ENCODE results near the gene HTRA3.
"Not testable (repeated sequence)": the region's sequence is repeated elsewhere in the genome, so short reads cannot be mapped to it uniquely, and the experiment has no call there.

HTRA3 gene

GRCh38 chr4:8346838-8347605, 77.5 kb downstream of the HTRA3 start:
- no peak for DNase-seq

DNA sequence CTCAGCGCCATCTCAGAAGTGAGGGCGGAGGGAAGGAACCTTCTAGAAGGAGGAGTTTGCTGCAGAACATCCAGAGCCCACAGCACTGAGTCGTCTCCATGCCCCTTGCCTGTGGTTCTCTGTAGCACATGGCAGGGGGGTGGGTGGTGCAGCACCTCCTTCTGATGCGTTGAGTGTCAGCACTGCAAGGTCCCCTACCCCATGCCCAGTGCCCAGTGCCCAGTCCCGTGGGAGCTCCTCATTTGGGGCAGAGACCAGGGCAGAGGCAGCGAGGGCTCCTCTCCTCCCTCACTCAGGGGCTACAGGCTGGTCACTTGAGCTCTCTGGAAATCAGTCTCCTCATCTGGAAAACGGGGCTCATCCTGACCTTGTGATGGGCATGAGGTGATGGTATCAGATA, 78.1 kb downstream of the HTRA3 start:
- no peak for DNase-seq

DNA sequence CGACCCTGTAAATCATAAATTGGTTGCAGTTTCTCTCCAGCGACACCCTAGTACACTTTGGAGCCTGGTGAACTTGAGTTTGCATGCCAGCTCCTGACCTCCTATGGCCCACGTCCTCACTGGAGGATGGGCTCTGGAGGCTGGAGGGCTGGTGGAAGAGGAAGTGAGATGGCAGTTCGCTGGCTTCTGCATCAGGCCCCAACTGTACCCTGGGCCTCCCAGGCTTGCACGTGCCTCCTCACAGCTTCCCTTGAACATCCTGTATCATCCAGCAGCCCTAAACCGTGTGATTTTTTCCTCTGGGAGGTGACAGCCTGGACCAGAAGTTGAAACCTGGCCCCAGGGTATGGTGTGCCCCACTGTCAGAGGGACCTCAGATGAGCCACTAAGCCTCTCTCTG, 78.5 kb downstream of the HTRA3 start:
- DNase-seq: no peak

DNA sequence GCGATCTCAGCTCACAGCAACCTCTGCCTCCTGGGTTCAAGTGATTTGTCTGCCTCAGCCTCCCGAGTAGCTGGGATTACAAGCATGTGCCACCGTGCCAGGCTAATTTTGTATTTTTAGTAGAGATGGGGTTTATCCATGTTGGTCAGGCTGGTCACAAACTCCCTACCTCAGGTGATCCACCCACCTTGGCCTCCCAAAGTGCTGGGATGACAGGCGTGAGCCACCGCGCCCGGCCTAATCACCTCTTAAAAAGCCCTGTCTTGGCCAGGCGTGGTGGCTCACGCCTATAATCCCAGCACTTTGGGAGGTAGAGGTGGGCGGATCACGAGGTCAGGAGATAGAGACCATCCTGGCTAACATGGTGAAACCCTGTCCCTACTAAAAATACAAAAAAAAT, 79.7 kb downstream of the HTRA3 start:
- DNase-seq: not testable (repeated sequence)

GRCh38 chr4:8349664-8350236, 80.2 kb downstream of the HTRA3 start:
- no peak for DNase-seq

- no peak for DNase-seq
These were observed 80.8 kb downstream of the HTRA3 start for GRCh38 chr4:8350352-8350751.

- no peak for DNase-seq
These were observed 81.4 kb downstream of the HTRA3 start for GRCh38 chr4:8350841-8351461.

DNA sequence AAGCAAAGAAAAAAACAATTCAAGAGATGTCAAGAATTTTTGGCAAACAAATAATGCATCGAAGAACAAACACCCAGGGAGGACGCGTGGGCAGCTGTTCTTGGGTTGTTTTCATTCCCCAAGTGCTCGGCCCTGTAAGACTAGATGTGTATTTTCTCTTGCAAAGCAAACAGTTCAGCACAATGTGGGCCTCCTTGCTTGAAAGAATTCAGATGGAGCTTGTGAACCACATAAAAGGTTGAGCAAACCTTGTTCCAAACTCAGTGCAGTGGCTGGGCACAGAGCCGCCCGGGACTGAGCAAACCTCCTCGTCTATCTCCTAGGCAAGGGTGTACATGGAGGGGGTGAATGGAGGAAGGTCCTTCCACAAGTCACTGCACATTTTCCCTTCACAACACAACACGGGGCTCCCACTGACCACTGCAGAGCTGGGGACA, 82.4 kb downstream of the HTRA3 start:
- no peak for DNase-seq

DNA sequence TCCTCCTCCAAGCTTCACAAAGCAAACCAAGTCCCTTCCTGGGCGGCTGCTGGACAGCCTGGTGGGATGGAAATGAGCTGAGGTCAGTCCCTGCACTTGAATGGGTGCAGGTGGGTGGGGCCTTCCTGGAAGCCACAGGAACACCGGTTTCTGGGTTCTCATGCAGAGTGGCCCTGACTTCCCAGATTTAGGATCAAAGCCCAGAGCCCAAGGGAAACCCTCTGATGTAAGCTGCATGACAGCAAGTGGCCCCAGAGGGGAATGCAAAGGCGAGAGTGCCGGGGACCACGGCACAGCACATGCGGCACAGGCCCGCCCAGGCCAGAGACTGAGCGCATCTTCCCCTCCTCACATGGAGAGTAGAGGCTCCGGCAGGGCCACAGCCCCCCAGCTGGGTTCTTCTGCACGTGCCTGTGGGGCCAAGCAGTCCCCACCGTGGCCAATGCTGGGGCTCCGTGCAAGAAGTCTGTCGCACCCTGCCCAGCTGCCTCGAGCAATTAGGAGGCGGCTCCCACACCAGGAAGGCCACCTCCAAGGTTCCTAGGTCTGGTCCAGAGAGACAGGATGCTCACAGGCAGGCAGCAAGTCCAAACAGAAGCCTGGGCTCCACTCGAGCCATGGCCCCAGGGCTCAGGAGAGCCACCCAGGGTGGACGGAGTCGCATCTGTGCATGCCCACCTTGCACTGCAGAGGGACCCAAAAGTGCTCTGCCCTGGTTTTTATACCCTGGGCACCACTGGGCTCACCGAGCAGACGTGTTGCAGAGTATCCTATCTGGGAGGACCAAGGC, 83.0 kb downstream of the HTRA3 start:
- DNase-seq: no peak

- DNase-seq: no peak
These were observed 83.7 kb downstream of the HTRA3 start for GRCh38 chr4:8353158-8353669.

GRCh38 chr4:8353912-8354453, 84.4 kb downstream of the HTRA3 start:
- no peak for DNase-seq

- DNase-seq: no peak
These were observed 85.8 kb downstream of the HTRA3 start for GRCh38 chr4:8355306-8355705.

GRCh38 chr4:8355864-8356565, 86.5 kb downstream of the HTRA3 start:
- no peak for DNase-seq

Data from activated CD8-positive, alpha-beta memory T cell treated with anti-CD3 and anti-CD28 coated beads for 24 hours (primary cell).